EL (cell line): ENCODE results near the gene FAM174B.
"Not testable (repeated sequence)": the region's sequence is repeated elsewhere in the genome, so short reads cannot be mapped to it uniquely, and the experiment has no call there.

Source experiments
- DNase-seq: peaks from one replicate; pipeline ENCODE4 v3.0.0-alpha.2; 2016

Gene FAM174B

GRCh38 chr15:92616621-92617548 is 38.7 kb downstream of the FAM174B start:
- no peak for DNase-seq

- no peak for DNase-seq
These were observed 40.5 kb downstream of the FAM174B start for GRCh38 chr15:92614791-92615785.

- DNase-seq = no peak
These were observed 41.3 kb downstream of the FAM174B start for GRCh38 chr15:92614301-92614700.

GRCh38 chr15:92613841-92614240 is 41.7 kb downstream of the FAM174B start:
- no peak for DNase-seq

- DNase-seq = no peak
These were observed 42.7 kb downstream of the FAM174B start for GRCh38 chr15:92612891-92613290.

- no peak for DNase-seq
These were observed 43.4 kb downstream of the FAM174B start for GRCh38 chr15:92611995-92612745.

GRCh38 chr15:92611150-92611549 is 44.4 kb downstream of the FAM174B start:
- no peak for DNase-seq

GRCh38 chr15:92610101-92610520 is 45.5 kb downstream of the FAM174B start:
- no peak for DNase-seq

- DNase-seq = no peak
These were observed 46.5 kb downstream of the FAM174B start for GRCh38 chr15:92608866-92609700.

GRCh38 chr15:92606836-92607150 is 48.8 kb downstream of the FAM174B start:
- not testable (repeated sequence) for DNase-seq

- no peak for DNase-seq
These were observed 49.3 kb downstream of the FAM174B start for GRCh38 chr15:92606126-92606835.

- no peak for DNase-seq
These were observed 50.2 kb downstream of the FAM174B start for GRCh38 chr15:92605225-92605944.

GRCh38 chr15:92603743-92604470 is 51.7 kb downstream of the FAM174B start:
- no peak for DNase-seq

- DNase-seq = no peak
These were observed 52.3 kb downstream of the FAM174B start for GRCh38 chr15:92603278-92603677.

- DNase-seq = no peak
These were observed 53.3 kb downstream of the FAM174B start for GRCh38 chr15:92602267-92602593.

- DNase-seq = no peak
These were observed 53.8 kb downstream of the FAM174B start for GRCh38 chr15:92601592-92602266.

GRCh38 chr15:92600856-92601255 is 54.7 kb downstream of the FAM174B start:
- DNase-seq = no peak

GRCh38 chr15:92599394-92599970 is 56.1 kb downstream of the FAM174B start:
- no peak for DNase-seq

GRCh38 chr15:92597548-92597947 is 58.0 kb downstream of the FAM174B start:
- no peak for DNase-seq
